ENCODE data around the gene PGAP3. TPM values are rescaled to one million over a fixed set of nuclear protein-coding genes. Genes with fewer than 3 reads are reported as not detected.

The PGAP3 gene
- total RNA-seq, 4 donors from 2014 or later, result 4.6 to 24.8 (median 19.5) TPM

Small RNA genes lying within 50 kb of the gene (microRNA-seq; reads per million reads assigned to microRNA genes)
- 2.0 reads per million for gene MIR4728 (ENCODE audit: borderline microRNAs expressed, borderline replicate concordance)

Small RNA genes lying within 50 kb of the gene (small RNA-seq; reads per million reads assigned to genes)
- not detected for gene MIR4728

Other genes with a start within 250 kb of the PGAP3 start
- gene MED1, start 236.8 kb downstream of the PGAP3 start, total RNA-seq, result 10 to 100 TPM; 19.7 to 49.6 (median 25.9) TPM
- gene CDK12, start 226.6 kb downstream of the PGAP3 start, total RNA-seq, result 10 to 100 TPM; 17.9 to 86.0 (median 27.2) TPM
- not detected for gene NEUROD2, start 80.1 kb downstream of the PGAP3 start, total RNA-seq
- 10 to 100 TPM in 1 of 4 donors, under 1 TPM in 3; 0.26 to 22.0 (median 0.68) TPM for gene PPP1R1B, start 61.1 kb downstream of the PGAP3 start, total RNA-seq
- 10 to 100 TPM; 21.0 to 62.3 (median 26.0) TPM for gene STARD3, start 50.9 kb downstream of the PGAP3 start, total RNA-seq
- 1 to 10 TPM in 1 of 4 donors, under 1 TPM in 1, not detected in 2; 0.28 to 2.2 TPM for gene TCAP, start 22.7 kb downstream of the PGAP3 start, total RNA-seq
- 1 to 10 TPM in 3 of 4 donors, not detected in 1; 3.8 to 5.0 (median 4.7) TPM for gene PNMT, start 19.6 kb downstream of the PGAP3 start, total RNA-seq
- 10 to 100 TPM; 11.8 to 98.8 (median 44.6) TPM for gene ERBB2, start 12.0 kb upstream of the PGAP3 start, total RNA-seq
- gene MIEN1, start 42.5 kb upstream of the PGAP3 start, total RNA-seq, result 100 to 1,000 TPM in 1 of 4 donors, 10 to 100 TPM in 2, 1 to 10 TPM in 1; 4.9 to 125 (median 58.5) TPM
- 10 to 100 TPM in 1 of 4 donors, 1 to 10 TPM in 2, under 1 TPM in 1; 0.51 to 14.3 (median 5.6) TPM for gene GRB7, start 49.9 kb upstream of the PGAP3 start, total RNA-seq
- 1 to 10 TPM in 3 of 4 donors, under 1 TPM in 1; 0.88 to 2.1 (median 1.6) TPM for gene IKZF3, start 176.3 kb upstream of the PGAP3 start, total RNA-seq
- gene ZPBP2, start 180.1 kb upstream of the PGAP3 start, total RNA-seq, result not detected
- gene GSDMB, start 230.6 kb upstream of the PGAP3 start, total RNA-seq, result 10 to 100 TPM in 2 of 4 donors, 1 to 10 TPM in 1, under 1 TPM in 1; 0.29 to 12.6 (median 6.4) TPM
- gene ORMDL3, start 239.5 kb upstream of the PGAP3 start, total RNA-seq, result 10 to 100 TPM; 15.9 to 71.5 (median 42.9) TPM
- gene LRRC3C, start 239.7 kb upstream of the PGAP3 start, total RNA-seq, result under 1 TPM in 1 of 4 donors, not detected in 3; 0.52 TPM

All from uterus (tissue), 4 donors.